CD4-positive, alpha-beta T cell treated with Interleukin-6 at 100 ng/mL for 8 hours (primary cell): ENCODE measurements around the gene TRIM33.
"Not testable (repeated sequence)": the region's sequence is repeated elsewhere in the genome, so short reads cannot be mapped to it uniquely, and the experiment has no call there.

Experiments used
- DNase-seq: peaks from one replicate; pipeline ENCODE4 v3.0.0-alpha.2; 2020; ENCODE audit warnings: mixed read lengths, low spot score

The TRIM33 gene

GRCh38 chr1:114467491-114467890, 43.5 kb downstream of the TRIM33 start:
- peak; percentile 12 for DNase-seq

DNA sequence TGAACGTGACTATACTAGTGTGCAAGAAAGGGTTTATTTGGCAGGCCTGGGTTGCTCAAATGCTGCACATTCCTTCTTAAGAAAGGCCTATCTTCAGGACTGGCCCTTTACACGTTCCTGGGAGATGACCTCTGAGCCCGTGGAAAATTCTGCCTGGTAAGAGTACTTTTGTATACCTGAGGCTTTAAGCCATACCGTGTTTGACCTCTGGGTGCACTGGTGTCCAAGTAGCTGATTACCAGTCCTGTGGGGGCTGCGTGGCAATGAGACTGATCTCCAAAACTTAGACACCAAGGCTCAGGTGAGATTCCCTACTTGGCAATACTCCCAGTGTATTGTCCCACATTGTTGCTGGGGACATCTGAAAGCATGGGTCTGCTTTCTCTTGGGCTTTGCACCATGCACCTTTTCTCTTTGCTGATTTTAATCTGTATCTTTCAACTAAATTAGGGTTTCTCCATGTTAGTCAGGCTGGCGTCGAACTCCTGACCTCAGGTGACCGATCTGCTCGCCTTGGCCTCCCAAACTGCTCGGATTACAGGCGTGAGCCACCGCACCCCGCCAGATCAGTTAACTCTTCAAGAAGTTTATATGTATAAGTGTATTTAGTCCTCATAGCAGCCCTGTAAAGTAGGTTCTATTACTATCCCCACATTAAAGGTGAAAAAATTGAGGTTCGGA, 44.5 kb downstream of the TRIM33 start:
- DNase-seq, result no peak

- DNase-seq, result no peak
Measured at GRCh38 chr1:114462963-114463362, 48.0 kb downstream of the TRIM33 start.

DNA sequence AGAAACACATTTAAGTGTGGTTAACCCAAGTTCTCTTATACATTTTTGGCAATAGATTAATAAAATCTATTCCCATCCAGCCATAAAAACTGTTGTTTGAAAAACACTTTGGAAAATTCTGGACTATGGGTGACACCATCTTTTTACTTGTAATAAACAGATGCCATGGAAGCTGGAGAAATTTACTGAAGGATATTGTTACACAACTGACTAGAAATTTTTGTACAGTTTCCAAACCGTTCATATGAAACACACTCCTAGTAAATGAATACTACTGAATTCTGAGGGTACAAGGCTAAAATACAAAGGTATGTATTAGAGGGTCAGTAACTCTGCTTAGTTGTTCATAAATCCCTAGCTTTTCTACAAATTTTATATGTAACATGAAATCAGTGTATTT, 48.7 kb downstream of the TRIM33 start:
- no peak for DNase-seq

- DNase-seq, result no peak
Measured at GRCh38 chr1:114458237-114458777, 52.7 kb downstream of the TRIM33 start.

DNA sequence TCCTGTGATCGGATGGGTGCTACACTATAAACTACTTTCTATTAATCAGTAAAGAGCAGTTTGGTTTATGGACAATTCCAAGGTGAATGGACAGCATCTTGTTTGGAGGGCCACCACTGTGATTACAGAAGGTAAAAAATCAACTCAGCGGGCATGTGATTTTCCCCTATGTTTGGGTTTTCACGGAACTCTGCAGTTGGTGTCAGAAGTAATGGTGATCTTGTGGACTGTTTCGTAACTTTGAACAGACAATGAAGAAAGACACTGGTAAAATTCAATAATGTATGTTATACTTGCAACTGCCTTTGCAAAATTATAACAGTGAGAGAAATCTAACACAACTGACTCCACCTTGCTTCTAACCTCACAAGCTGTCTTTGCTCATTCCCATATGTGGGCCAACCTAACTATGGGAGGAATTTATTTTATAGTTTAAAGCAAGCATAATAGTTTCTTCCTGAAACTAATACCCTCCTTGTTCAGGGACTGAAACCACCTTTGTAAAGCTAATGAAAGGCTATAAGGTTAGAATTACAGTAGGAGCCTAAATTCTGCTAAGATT, 53.2 kb downstream of the TRIM33 start:
- no peak for DNase-seq

DNA sequence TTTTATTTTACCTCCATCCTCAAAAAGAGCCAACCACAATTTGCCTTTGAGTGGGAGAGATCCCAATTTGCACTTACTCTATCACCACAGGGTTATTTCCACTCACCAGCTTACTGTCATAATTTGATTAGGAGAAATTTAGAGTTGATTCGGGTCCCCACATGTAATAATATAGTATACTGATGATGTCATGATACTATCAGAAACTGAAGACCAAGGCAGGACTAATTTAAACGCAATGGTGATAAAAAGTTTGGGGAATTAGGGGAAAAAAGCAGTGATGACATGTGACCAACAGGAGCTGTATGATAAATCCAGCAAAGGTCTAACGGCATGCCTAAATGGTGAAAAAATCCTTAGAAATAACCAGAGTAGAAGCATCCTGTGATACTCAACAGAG, 54.4 kb downstream of the TRIM33 start:
- DNase-seq, result no peak

GRCh38 chr1:114455102-114455785, 55.8 kb downstream of the TRIM33 start:
- no peak for DNase-seq

- no peak for DNase-seq
Measured at GRCh38 chr1:114454539-114454938, 56.5 kb downstream of the TRIM33 start.

- DNase-seq, result no peak
Measured at GRCh38 chr1:114453361-114453784, 57.6 kb downstream of the TRIM33 start.

DNA sequence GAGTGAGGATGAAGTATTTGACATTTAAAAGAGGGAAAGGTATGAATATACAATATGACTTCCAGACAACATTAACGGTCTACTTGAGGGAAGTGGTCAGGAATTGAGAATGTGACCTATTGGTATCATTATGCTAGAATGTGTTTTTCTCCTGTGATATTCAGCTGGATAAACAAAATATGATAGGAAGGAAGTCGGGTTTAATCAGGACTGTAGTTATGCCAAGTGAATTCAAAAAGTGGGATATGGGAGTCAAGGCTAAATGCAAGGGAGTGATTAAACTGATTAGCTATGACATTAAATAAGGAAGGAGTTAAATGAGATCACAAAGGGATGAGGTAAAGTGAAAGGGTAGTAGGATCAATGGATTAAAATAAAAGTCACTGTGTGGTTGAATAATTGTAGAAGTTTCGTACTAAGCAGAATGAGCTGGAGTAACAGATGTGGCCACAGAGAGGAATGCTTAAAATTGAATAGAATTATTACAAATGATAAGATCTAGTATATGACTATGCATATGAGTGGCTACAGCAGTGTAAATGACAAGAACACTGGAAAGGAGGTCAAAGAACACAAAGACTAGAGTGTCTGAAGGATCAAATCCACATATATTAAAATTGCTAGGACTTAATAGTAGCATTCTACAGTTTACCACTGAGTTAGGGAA, 62.5 kb downstream of the TRIM33 start:
- DNase-seq, result no peak

- DNase-seq, result no peak
Measured at GRCh38 chr1:114446198-114446597, 64.8 kb downstream of the TRIM33 start.

DNA sequence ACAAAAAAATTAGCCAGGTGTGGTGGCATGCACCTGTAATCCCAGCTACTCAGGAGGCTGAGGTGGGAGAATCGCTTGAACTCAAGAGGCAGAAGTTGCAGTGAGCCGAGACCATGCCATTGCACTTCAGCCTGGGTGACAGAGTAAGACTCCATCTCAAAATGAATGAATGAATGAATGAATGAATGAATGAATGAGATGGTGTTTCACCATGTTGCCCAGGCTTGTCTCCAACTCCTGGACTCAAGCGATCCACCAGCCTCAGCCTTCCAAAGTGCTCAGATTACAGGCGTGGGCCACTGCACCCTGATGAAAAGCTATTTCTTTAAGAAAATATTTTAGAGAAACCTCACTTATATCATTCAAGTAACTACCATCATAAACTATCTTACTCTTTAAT, 67.8 kb downstream of the TRIM33 start:
- not testable (repeated sequence) for DNase-seq

- DNase-seq, result no peak
Measured at GRCh38 chr1:114441332-114441731, 69.7 kb downstream of the TRIM33 start.

DNA sequence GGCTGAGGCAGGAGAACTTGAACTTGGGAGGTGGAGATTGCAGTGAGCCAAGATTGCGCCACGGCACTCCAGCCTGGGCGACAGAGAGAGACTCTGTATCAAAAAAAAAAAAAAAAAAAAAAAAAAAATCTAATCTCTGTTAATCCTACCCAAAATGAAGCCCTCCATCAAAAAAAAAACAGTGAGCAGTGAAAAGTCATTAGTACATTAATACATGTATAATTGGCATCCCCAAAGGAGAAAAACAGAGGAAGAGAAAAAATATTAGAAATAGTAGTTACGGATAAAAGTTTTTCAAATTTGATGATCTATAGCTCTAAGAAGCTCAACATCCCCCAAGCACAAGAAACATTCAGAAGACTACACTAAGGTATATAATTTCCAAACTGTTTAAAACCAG, 71.6 kb downstream of the TRIM33 start:
- DNase-seq, result no peak

DNA sequence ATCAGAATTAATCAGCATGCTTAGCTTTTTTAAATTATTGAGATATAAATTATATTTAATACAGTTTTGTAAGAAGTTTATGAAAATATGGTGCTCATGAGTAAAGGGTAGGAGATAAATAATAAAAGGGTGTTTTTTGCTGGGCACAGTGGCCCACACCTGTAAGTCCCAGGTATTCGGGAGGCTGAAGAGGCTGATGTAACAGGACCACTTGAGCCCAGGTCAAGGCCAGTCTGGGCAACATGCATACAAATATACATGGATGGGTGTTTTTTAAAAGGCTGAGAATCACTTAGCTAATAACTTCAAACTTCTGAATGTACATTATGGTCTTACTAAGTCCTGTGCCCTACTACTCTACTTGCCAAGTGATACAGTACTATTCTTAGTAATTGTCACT, 73.2 kb downstream of the TRIM33 start:
- DNase-seq, result no peak

DNA sequence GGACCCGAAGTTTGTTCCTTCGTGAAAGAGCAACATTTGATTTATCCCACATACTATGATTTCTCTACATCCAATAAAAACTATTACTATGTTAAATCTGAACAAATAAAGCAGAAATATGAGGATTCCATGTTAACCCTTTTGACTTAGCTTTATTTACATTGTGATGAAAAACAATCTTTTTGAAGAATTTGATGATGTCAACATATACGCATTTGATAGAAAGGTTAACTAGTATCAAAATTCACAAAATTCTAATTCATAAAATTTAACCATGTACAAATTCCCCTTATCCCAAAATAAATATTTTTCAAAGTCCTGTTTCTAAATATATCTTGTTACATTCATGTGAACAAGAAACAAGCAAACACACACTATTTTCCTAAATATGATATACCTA, 74.2 kb downstream of the TRIM33 start:
- DNase-seq, result no peak

GRCh38 chr1:114435088-114435715, 75.8 kb downstream of the TRIM33 start:
- DNase-seq, result no peak

DNA sequence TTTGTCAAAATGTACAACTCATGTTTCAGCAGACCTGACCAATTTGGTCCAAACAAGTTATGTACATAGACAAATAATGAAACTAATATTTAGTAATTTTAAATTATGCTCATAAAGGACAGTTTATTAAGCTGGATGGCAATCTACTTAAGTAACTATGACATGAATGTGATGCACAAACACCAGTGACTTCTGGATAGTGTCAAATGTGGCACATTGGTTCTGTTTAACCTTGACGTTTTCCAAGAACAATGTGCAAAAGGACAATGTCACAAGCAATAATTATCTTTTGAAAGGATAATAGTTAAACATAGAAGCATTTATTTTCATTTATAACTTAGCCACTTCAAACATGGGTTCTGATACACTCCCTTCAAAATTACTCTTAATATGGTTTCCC, 80.0 kb downstream of the TRIM33 start:
- no peak for DNase-seq

DNA sequence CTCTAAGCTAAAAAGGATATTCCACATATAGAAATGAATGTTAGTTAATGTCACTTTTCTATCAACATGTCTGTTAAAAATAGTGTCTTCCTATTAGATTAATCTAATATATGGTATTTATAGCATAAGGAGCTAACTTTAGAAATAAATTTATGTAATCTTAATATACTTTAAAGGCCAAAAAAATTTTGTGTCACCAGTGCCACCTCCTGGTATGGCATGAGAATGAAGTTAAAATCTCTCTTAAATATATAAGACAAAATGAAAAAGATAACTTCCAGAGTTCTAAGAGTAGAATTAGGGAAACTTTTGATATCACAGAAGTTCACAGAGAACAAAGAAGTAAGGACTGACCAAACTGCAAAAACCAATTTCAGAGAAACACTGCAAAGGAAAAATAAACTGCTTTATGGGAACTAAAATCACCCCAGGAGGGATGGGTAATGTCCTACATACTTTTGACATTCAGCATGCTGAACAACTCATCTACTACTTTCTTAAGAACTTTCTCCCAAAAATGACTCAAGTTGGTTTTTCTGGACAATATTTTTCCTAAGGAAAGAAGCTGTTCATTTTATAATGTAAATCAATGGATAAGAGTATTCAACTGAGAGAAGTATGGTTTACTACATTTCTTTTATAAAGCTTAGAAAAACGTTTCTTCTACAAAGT, 82.8 kb downstream of the TRIM33 start:
- no peak for DNase-seq

- DNase-seq, result no peak
Measured at GRCh38 chr1:114427612-114428011, 83.4 kb downstream of the TRIM33 start.

- no peak for DNase-seq
Measured at GRCh38 chr1:114423455-114423854, 87.5 kb downstream of the TRIM33 start.
